PC-3 (cell line): Measurements from ENCODE around the gene RPS29.
A peak's percentile ranks its signal among the peaks of the same experiment; 100 is the strongest.

Experiments
- CTCF ChIP-seq: fragments of 300-600 bp; sonication (generic); conservative IDR thresholded peaks from 2 replicates; pipeline ENCODE4 v1.5.1; 2017; ENCODE audit warnings: antibody characterized with exemption, low read depth, mild to moderate bottlenecking, low read length
- EZH2 ChIP-seq: fragments of 300-600 bp; sonication (generic); IDR thresholded peaks from one replicate; pipeline ENCODE4 v1.6.1; 2017; ENCODE audit warnings: antibody characterized with exemption, mild to moderate bottlenecking, low read length; ENCODE audit not compliant: unreplicated experiment
- EZH2phosphoT487 ChIP-seq: fragments of 300-600 bp; sonication (generic); IDR thresholded peaks from 2 replicates; pipeline ENCODE4 v1.6.1; 2018; ENCODE audit warnings: mild to moderate bottlenecking, antibody characterized with exemption, low read length, borderline replicate concordance

GRCh38 chr14:49550286-49551184 lies 35.6 kb downstream of the RPS29 start:
- TF ChIP-seq CTCF (peak; percentile 88), EZH2phosphoT487 (no peak), EZH2 (no peak)
